ENCODE results near the gene RAB17. TPM values are rescaled to one million over a fixed set of nuclear protein-coding genes. Genes with fewer than 3 reads are reported as not detected.
"Not testable (repeated sequence)": the region's sequence is repeated elsewhere in the genome, so short reads cannot be mapped to it uniquely, and the experiment has no call there.

Gene RAB17
- total RNA-seq, 1 donor from 2014 or later: 1.1 TPM

GRCh38 chr2:237625777-237626176 lies 35.2 kb upstream of the RAB17 start:
- ATAC-seq (peak; percentile 21), DNase-seq (ENCODE audit: low spot score) (peak; percentile 35)
- intact Hi-C loops (cut with DNase I): no loop called here

DNA sequence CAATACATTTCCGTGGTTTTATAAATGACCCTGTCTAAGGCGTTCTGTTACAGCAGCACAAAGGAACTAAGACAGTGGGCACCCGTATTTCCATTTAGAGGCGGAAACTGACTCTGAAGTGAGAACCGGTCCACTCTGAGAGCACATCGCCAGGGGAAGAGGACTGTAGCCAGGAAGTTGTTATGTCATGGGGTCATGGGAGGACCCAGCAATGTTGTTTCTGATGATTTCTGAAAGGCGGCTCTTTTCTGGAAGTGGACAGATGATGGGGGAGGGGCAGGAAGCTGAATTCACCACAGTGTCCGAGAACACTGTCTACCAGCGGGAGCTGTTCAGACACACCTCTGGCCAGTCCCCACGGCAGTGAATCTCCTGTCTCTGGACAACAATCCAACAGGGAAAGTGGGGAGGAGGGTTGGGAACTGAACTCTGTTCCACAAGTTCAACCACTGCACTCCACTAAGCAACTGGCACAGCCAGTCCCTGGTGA lies 34.7 kb upstream of the RAB17 start:
- intact Hi-C loops (cut with DNase I): no loop called here
- ATAC-seq (peak; percentile 53), DNase-seq (ENCODE audit: low spot score) (peak; percentile 62)

- DNase-seq (ENCODE audit: low spot score) (peak; percentile 47), ATAC-seq (peak; percentile 63)
- intact Hi-C loops (cut with DNase I): no loop called here
Observed at GRCh38 chr2:237624565-237624964, 34.0 kb upstream of the RAB17 start.

DNA sequence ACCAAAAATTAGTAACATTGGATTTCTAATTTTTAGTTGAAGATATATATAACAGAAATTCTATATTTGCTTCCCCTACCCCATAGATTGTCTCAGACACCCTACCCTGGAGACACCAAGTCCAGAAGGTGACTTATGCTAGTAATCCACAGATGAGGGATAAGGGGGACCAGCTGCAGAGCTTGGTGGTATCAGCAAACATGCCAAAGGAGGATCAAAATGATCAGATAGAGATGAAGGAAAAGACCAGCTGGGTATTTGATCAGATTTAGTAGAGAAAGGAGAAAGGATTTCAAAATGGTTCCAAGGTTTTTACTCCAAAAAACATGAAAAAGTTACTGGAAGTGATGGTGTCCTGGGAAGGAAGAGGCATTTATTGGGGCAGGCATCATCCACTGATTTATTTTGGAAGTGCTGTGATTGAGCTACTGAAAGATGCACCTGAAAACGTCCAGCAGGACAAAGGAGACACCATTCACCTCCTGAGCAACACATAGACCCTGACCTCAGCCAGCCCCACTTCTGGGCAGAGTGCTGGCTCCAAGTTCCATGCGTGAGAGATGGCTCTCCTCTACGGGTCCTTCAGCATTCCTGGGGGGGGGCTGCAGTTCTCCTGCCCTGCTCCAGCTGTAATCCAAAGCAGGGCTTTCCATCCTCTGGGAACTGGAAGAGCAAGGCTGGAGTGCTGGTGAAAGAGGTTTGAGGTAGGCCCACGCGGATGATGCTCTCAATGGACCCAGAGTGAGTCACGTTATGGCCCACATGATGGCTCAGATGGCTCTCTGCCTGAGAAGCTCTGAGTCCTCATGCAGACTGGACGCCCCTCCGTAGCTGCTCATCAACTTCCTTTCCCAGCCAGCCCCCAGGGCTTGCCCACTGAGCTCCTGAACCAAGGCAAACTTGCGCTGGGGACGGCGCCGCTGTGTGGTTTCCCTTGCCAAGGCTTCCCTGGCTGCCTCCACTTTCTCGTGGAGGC lies 33.2 kb upstream of the RAB17 start:
- intact Hi-C loops (cut with DNase I): no loop called here
- DNase-seq (ENCODE audit: low spot score) (peak; percentile 46), ATAC-seq (no peak)

GRCh38 chr2:237618449-237618848 lies 27.9 kb upstream of the RAB17 start:
- no peak for ATAC-seq
- no peak for DNase-seq (ENCODE audit: low spot score)
- intact Hi-C loops (cut with DNase I): no loop called here

DNA sequence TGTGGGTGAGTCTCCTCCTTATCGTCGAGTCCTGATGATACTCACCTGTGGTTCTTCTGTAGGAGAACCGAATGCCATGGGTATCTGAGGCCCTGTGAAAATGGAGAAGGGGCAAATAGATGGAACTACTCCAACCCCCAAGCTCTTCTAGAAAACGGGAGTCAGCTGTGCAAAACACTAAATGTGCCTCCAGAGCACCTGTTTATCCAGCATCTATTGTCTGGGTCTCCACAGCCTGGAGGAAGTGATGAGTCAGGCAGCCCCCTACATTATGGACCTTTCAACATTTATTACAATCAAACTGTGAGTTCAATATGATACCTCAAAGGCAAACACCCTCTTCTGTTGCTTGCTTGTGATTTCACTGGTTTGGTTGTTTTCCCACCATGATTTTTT lies 27.1 kb upstream of the RAB17 start:
- intact Hi-C loops (cut with DNase I): no loop called here

GRCh38 chr2:237616734-237617586 lies 26.4 kb upstream of the RAB17 start:
- peak; percentile 60 for ATAC-seq
- intact Hi-C loops (cut with DNase I): no loop called here
- DNase-seq (ENCODE audit: low spot score): peak; percentile 38

More for the DNA sequence above, 27.1 kb upstream of the RAB17 start:
- no peak for DNase-seq (ENCODE audit: low spot score)
- no peak for ATAC-seq

DNA sequence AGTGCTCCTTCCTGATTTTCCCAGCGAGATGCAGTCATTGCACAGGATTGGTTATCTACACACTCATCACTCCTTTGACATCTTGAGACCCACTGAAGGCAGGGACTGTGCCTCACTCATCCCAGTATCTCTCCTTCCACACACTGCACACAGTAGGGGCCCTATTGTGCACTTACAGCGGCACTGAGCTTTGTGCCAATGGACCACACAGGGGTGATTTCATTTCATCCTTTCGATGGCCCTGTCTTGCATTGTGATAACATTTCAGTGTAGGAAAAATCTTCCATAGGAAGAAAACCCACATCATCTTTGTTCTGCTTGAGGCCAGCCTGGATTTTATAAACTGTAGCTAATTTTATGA lies 25.8 kb upstream of the RAB17 start:
- ATAC-seq: no peak
- peak; percentile 14 for DNase-seq (ENCODE audit: low spot score)
- intact Hi-C loops (cut with DNase I): no loop called here

- no peak for ATAC-seq
- no peak for DNase-seq (ENCODE audit: low spot score)
- intact Hi-C loops (cut with DNase I): no loop called here
Observed at GRCh38 chr2:237615631-237616249, 25.2 kb upstream of the RAB17 start.

GRCh38 chr2:237614151-237614720 lies 23.7 kb upstream of the RAB17 start:
- ATAC-seq (no peak), DNase-seq (ENCODE audit: low spot score) (peak; percentile 55)
- intact Hi-C loops (cut with DNase I): no loop called here

DNA sequence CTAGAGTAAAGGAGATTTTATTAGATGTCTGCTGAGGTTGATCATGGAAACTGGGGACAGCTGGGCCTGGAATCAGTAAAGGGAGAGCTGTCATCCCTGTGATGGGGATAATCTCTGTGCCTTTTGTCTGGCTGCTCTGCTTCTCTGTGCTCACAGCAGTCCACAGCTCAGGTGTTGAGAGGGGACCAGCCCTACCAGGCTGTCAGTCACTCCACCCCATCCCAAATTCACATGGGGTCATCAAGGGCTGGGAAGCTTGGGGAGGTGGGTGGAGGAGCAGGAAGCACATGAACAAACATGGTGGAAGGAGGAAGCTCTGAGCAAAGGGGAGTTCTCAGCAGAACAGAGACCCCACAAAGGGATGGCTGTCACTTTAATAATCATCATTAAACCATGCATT lies 23.1 kb upstream of the RAB17 start:
- DNase-seq (ENCODE audit: low spot score) (no peak), ATAC-seq (no peak)
- intact Hi-C loops (cut with DNase I): no loop called here

DNA sequence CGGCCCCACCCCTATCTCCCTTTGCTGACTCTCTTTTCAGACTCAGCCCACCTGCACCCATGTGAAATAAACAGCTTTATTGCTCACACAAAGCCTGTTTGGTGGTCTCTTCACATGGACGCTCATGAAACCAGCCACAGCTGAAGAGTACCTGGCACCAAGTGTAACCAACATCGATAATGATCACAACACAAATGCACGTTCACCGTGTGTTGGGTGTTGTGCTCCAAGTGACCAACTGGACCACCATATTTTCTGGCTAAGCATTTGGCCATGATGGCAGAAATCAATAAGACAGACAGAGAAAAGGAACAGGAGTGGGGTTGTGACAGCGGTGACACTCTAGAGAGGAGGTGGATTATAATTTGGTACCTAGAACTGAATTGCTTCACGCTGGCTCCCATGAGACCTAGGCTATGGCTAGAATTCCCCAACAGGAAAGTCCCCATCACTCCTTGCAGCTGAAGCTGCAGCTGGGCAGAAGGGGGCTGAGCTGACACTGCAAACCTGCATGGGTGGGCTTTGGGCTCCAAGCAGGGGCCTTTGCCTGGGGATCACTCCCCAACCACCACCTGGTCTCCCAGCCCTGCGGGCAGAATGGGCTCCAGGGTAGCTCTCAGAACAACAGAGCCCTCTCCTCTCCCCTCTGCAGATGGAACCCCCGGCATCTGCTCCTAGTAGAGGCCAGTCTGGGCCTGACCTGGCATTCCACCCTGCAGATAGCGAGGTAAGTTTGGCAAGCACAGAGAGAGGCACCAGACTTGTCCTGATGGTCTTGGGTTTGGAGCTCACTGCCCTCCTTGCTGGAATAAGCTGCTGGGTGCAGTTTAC lies 22.2 kb upstream of the RAB17 start:
- intact Hi-C loops (cut with DNase I): no loop called here
- DNase-seq (ENCODE audit: low spot score) (no peak), ATAC-seq (no peak)

DNA sequence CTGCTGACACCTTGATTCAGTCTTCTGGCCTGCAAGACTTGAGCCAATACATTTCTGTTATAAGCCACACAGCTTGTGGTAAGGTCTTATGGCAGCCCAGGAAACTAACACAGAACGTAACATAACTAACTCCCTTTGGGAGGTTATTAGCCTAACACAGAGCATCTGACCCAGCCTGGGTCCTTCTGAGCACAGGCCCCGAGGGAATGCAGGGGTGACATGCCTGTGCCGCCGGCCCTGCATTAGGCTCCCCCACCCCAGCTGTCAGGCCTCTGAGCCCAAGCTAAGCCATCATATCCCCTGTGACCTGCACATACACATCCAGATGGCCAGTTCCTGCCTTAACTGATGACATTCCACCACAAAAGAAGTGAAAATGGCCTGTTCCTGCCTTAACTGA lies 16.0 kb upstream of the RAB17 start:
- ATAC-seq; intact Hi-C loops (cut with DNase I); DNase-seq (ENCODE audit: low spot score): not testable (repeated sequence)

DNA sequence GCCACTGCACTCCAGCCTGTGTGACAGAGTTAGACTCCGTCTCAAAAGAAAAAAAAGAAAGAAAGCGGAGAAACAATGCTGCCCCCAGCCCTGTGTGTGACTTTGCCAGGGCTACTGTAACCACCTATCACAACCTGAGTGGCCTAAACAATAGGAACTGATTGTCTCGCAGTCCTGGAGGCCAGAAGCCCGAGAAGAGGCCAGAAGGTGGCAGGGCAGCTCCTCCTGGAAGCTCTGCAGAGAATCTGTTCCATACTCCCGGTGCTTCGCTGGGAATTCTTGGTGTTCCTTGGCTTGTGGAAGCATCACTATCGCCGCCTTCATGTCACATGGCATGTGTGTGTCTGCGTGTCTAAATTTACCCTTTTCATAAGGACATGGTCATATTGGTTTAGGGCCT lies 14.4 kb upstream of the RAB17 start:
- DNase-seq (ENCODE audit: low spot score) (no peak), ATAC-seq (no peak)
- intact Hi-C loops (cut with DNase I): no loop called here

DNA sequence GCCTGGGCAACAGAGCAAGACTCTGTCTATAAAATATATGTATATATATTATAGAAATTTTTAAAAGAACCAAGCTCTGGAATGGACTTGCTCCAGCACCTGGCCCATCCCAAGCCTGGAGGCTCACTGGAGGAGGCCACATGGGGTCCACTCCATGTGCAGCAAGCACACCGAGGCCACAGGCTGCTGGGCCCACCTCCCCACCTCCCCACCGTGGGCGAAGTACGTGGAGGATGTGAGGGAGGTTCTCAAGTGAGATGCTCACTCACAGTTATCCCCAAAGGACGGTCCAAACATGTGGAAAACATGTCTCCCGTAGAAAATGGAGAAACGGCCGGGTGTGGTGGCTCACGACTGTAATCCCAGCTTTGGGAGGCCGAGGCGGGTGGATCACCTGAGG lies 13.9 kb upstream of the RAB17 start:
- DNase-seq (ENCODE audit: low spot score): no peak
- intact Hi-C loops (cut with DNase I): no loop called here
- no peak for ATAC-seq

DNA sequence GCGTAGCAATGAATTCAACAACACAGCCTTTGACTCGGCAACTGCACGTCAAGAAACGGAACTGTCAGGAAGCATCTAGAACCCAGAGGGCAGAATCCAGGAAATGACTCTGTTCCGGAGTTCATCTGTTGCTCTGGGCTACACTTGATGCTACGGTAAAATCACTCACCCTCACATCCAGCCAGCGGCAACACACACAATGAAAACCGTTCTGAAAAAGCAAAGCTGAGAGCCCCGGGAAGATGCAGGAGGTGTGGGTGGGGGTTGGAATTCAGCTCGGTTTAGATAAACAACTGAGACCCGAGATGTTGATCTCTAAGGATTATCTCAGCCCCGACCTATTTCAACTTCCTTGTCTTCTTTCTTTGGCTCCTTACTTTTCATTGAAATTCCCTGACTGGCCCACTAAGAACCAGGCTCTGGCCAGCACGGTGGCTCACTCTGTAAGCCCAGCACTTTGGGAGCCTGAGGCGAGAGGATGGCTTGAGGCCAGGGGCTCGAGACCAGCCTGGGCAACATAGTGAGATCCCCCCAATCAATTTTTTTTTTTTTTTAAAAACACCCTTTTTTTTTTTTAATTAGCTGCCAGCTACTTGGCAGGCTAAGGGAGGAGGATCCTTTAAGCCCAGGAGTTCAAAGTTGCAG lies 13.3 kb upstream of the RAB17 start:
- no peak for DNase-seq (ENCODE audit: low spot score)
- peak; percentile 84 for ATAC-seq
- intact Hi-C loops (cut with DNase I): no loop called here

- intact Hi-C loops (cut with DNase I): no loop called here
- DNase-seq (ENCODE audit: low spot score): no peak
- no peak for ATAC-seq
Observed at GRCh38 chr2:237603049-237603717, 12.6 kb upstream of the RAB17 start.
